Activated T-cell treated with anti-CD3 and anti-CD28 coated beads for 1 hour (primary cell): ENCODE measurements around the gene ZNF750.

Experiments used
- DNase-seq: peaks from one replicate; pipeline ENCODE4 v3.0.0-alpha.2; 2020; ENCODE audit warnings: low read depth

The ZNF750 gene

GRCh38 chr17:82812058-82812457 is 27.8 kb downstream of the ZNF750 start:
- DNase-seq: no peak

- DNase-seq: no peak
Observed at GRCh38 chr17:82810644-82811430, 29.0 kb downstream of the ZNF750 start.

GRCh38 chr17:82808921-82809905 is 30.6 kb downstream of the ZNF750 start:
- no peak for DNase-seq

GRCh38 chr17:82808006-82808405 is 31.8 kb downstream of the ZNF750 start:
- DNase-seq: no peak

- DNase-seq: no peak
Observed at GRCh38 chr17:82807562-82807961, 32.3 kb downstream of the ZNF750 start.

- no peak for DNase-seq
Observed at GRCh38 chr17:82807101-82807500, 32.7 kb downstream of the ZNF750 start.

- DNase-seq: no peak
Observed at GRCh38 chr17:82806645-82807044, 33.2 kb downstream of the ZNF750 start.

GRCh38 chr17:82805823-82806222 is 34.0 kb downstream of the ZNF750 start:
- no peak for DNase-seq

- no peak for DNase-seq
Observed at GRCh38 chr17:82805254-82805653, 34.6 kb downstream of the ZNF750 start.

- DNase-seq: no peak
Observed at GRCh38 chr17:82804442-82805191, 35.2 kb downstream of the ZNF750 start.

- DNase-seq: no peak
Observed at GRCh38 chr17:82803606-82804005, 36.2 kb downstream of the ZNF750 start.

GRCh38 chr17:82803185-82803584 is 36.6 kb downstream of the ZNF750 start:
- DNase-seq: no peak

- DNase-seq: no peak
Observed at GRCh38 chr17:82802075-82802780, 37.6 kb downstream of the ZNF750 start.

GRCh38 chr17:82801377-82801970 is 38.3 kb downstream of the ZNF750 start:
- DNase-seq: no peak

- no peak for DNase-seq
Observed at GRCh38 chr17:82800885-82801284, 38.9 kb downstream of the ZNF750 start.

- no peak for DNase-seq
Observed at GRCh38 chr17:82799591-82799990, 40.2 kb downstream of the ZNF750 start.

GRCh38 chr17:82798752-82799151 is 41.1 kb downstream of the ZNF750 start:
- no peak for DNase-seq

GRCh38 chr17:82797061-82797460 is 42.8 kb downstream of the ZNF750 start:
- no peak for DNase-seq

- no peak for DNase-seq
Observed at GRCh38 chr17:82795615-82796014, 44.2 kb downstream of the ZNF750 start.

- DNase-seq: no peak
Observed at GRCh38 chr17:82794781-82795482, 44.9 kb downstream of the ZNF750 start.
